Amniotic stem cell (primary cell): ENCODE measurements around the gene DAZAP1.

Source experiments
- DNase-seq: peaks from one replicate; lab custom pipeline; 2025; lab: John Stamatoyannopoulos, UW

The DAZAP1 gene

DNA sequence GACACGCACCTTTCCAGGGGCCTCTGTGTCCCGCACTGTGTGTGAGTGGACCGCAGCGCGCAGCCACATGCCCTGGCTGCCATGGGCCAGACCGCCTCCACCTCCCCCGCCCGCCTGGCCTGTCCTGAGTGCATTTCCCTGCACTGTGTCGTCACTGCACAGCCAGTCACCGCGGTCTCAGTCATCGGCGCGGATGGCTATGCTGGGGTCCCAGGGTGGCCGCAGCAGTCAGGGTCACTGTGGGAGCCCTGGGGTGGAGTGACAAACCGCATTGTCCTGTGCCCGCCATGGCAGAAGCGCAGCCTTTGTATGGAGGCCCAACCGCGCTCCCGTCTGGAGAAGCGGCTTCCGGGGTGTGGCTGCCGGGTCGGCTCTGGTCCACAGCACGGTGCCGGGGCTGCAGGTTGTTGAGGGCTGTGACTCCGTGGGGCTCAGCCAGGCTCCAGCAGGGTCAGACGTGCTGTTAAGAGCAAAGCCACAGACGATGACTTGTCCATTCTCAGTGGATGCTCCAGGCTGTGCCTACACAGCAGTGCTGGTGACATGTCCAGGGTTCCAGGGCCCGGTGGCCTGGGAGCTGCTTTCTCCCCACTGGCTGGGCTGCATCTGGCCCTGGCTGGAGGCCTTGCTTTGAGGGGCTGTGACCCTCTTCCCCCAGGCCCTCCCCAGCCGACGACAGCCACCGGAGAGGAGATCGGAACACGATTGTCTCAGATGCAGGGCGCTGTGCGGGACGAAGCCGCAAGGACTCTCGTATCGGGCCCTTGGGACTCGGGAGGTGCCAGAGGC, 30.0 kb upstream of the DAZAP1 start:
- no peak for DNase-seq

DNA sequence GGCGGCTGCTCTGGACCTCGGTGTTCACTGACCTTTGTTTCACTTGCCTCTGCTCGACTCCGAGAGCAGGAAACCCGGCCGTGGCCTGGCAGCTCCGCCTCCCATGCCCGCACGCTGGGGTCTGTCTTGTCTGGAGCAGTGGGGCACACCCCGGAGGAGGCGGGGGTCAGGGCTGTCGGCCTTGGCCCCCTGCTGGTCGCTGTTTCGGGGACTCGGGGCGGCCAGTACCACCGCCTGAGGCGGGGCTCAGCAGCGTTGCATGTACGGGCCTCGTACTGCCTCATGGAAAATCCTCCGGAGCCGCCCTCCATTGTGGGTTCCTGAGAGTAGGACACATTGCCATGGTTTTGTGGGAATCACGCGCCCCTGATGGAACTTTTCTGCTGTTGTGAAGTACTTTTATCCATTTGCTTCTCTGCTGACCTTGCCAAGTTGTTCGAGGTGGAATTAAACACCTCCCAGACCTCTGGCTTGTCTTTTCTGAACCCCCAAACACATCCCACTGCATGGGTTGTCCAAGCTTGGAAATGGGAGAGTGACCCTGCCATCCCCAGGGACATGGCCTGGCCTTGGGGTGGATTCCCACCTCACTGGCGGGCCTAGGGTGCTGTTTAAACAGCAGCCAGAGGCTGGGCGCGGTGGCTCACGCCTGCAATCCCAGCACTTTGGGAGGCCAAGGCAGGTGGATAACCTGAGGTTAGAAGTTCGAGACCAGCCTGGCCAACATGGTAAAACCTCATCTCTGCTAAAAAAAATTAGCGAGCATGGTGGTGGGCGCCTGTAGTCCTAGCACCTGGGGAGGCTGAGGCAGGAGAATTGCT, 29.2 kb upstream of the DAZAP1 start:
- no peak for DNase-seq

GRCh38 chr19:1379126-1379905, 28.1 kb upstream of the DAZAP1 start:
- DNase-seq = no peak

DNA sequence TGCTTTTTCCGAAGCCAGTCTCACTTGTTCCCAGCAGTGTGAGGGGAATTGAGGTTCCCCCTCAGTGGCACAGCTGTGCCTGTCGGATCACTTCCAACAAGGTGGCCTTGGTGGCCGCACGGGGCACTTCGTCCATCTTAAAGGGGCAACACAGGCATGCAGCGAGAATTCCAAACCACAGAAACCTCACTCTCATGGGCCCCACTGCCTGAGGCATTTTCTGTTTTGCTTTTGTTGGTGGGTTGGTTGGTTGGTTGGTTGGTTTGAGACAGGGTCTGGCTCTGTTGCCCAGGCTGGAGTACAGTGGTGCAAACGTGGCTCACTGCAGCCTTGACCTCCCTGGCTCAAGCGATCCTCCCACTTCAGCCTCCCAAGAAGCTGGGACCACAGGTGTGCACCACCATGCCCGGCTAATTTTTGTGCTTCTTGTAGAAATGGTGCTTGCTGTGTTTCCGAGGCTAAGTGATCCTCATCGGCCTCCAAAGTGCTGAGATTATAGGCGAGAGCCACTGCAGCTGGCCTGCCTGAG, 27.4 kb upstream of the DAZAP1 start:
- no peak for DNase-seq

GRCh38 chr19:1382250-1382649, 25.1 kb upstream of the DAZAP1 start:
- no peak for DNase-seq

- no peak for DNase-seq
Observed at GRCh38 chr19:1383017-1383311, 24.4 kb upstream of the DAZAP1 start.

GRCh38 chr19:1383312-1384084, 23.9 kb upstream of the DAZAP1 start, which contains the start of gene NDUFS7:
Gene NDUFS7 (plus strand): TSS chr19:1383907. CDS start chr19:1383927, 20 bp downstream.
- DNase-seq = peak; percentile 78

GRCh38 chr19:1384085-1384462, 23.3 kb upstream of the DAZAP1 start:
- no peak for DNase-seq

DNA sequence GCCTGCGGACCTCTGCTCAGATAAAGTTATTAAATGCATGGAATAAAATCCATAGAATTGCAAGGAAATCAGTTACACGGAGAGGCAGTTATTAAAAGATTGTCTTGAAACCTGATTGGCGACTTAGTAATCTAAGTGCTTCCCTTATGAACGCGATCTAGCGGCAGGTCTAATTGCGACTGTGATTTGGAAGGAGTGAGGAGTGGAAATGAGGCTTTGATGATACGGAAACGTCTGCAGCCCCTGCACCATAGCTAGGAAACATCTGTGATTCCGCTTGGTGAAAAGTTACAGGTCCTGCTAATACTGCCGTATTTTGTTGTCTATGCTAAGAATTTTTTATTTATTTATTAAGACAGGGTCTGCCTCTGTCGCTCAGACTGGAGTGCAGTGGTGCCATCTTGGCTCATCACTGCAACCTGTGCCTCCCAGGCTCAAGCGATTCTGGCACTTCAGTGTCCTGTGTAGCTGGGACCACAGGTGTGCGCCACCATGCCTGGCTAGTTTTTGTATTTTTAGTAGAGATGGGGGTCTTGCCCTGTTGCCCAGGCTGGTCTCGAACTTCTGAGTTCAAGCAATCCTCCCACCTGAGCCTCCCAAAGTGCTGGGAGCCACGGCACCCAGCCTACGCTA, 22.8 kb upstream of the DAZAP1 start:
- DNase-seq = no peak

DNA sequence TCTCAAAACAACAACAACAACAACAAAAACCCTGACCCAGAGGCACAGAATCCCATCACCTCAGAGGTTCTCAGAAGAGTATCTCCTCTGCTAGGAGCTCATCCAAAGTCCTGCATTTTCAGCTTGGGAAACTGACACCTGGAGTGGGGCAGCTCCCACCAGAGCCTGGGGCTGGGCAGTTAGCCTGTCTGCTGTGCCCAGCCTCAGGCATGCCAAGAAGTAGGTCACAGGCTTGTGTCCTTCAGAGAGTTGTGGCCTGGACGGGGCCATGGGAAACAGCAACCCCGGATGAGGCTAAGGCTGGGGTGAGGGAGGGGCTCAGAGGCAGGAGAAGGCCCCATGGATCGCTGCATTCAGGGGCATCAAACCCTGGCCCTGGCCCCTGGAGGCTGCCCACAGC, 21.6 kb upstream of the DAZAP1 start:
- DNase-seq = no peak

DNA sequence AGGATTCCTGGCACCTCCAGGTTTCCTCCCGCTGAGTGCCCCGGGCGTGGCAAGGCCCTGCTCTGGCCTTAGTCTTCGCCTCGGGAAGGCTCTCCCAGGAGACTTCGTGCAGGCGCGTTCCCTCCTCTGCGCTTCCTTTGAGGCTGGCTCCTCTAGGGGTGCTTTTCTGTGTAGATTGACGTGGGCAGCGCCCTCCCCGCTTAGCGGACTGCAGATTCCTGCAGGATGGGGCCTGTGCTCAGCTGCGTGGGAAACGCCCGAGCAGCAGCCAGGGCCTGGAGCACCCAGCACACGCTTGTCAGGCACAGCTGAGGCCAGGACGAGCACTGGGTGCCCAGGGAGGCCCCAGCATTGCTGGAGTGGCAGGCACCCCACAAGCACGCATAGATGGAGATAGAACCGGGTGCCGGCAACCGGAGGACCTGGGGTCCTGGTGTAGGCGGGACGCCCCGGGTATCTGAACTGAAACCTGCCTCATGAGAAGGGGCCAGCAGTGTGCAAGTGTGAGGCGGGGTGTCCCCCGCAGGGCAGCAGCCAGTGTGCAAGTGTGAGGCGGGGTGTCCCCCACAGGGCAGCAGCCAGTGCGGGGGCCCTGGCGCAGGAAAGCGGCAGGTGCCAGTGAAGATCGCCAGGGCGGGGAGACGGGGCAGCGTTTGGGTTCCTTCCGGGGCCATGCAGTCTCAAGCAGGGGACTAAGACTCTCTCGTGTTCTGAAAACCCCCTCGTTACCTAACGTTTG, 20.3 kb upstream of the DAZAP1 start:
- no peak for DNase-seq

DNA sequence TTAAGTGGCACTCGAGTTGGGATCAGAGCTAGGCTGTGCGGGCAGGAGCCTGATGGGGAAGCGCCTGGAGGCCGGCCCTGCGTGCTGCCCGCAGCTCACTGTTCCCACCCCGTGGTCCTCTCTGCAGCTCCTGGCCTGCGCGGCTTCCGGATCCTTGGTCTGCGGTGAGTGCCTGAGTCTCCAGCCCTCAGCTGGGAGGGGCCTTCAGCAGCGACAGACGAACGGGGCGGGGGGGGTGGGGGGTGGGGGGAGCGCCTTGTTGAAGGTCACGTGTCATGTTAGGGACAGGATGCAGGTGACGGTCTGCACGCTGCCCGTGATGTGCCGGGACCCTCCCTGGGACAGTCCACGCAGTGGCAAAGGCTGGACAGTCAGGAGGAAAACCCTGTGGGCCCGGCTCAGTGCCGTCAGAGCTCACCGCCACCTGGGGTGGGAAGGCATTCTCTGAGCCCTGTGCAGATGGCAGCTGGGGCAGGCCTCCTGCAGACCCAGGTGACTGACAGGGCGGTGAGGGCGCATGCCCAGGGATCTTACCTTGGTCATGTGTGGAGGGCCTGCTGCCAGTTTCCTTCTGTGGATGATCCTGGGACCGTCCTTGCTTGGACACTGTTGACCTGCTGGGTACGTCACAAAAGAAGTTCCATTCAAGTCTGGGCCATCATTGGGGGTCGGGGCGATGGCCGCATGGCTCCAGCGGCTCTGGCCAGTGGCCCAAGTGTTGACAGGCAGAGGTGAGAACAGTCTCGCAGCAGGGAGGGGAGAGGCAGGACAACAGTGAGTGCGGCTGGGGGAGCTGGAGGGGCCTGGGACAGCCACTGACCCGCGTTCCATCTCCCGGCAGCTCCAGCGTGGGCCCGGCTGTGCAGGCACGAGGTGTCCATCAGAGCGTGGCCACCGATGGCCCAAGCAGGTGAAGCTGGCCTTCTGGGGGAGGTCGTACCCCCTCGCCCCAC, 19.4 kb upstream of the DAZAP1 start:
- no peak for DNase-seq

- DNase-seq = no peak
Observed at GRCh38 chr19:1388637-1389026, 18.8 kb upstream of the DAZAP1 start.

DNA sequence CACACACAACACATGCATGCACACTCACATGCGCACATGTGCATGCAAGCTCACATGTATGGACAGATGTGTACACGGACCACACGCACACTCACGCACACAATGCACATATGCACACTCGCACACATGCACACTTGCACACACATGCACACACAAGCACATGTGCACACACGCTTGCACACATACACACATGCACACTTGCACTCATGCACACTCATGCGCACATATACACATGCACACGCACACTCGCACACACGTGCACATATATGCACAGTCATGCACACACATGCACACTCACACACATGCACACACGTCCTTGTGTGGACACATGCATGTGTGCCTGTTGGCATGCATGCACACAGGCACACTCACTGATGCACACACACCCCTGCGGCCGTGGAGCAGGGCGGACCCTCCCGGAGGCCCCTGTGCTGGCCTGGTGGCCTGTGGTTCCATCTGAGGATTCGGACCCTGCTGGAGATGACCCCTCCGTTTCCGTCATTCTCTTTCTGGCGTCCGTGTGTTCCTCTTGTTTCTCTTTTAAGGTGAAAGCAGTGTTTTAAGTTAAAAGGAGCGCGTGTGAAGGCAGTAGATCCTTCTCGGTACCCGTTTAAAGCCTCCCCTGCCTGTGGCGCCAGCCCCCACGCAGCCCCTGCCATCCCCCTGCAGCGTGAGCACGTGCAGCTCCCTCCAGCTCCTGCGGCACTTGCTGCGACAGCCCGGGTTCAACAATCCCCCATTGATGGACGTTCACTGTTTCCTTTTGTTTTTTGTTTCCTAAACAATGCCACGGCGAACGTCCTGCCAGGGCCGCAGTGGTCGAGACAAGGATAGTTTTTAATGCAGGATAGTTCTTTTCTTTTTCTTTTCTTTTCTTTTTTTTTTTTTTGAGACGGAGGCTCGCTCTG, 18.1 kb upstream of the DAZAP1 start:
- no peak for DNase-seq

- no peak for DNase-seq
Observed at GRCh38 chr19:1390890-1391423, 16.4 kb upstream of the DAZAP1 start.

- DNase-seq = no peak
Observed at GRCh38 chr19:1392407-1392806, 15.0 kb upstream of the DAZAP1 start.

- DNase-seq = no peak
Observed at GRCh38 chr19:1392939-1393530, 14.4 kb upstream of the DAZAP1 start.

DNA sequence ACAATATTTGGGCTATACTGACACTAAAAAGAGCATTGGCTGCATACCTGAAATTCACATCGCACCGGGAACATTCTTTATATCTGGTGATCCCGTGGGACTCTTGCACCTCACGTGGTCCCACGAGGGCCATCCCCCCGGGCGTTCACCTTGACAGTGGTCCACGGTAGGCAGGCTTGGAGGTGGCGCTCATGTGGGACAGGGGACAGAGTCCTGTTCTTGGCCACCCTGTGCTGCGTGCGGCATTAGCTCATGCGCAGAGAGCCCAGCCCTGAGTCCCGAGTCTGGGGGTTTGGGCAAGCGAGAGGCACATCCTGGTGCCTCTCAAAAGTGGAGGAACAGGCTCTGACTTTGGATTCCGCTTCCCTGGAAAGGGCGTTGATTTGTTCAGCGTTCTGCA, 13.5 kb upstream of the DAZAP1 start:
- no peak for DNase-seq
